Measurements from ENCODE around the gene SGK2.
A peak's percentile ranks its signal among the peaks of the same experiment; 100 is the strongest.

SGK2 gene

DNA sequence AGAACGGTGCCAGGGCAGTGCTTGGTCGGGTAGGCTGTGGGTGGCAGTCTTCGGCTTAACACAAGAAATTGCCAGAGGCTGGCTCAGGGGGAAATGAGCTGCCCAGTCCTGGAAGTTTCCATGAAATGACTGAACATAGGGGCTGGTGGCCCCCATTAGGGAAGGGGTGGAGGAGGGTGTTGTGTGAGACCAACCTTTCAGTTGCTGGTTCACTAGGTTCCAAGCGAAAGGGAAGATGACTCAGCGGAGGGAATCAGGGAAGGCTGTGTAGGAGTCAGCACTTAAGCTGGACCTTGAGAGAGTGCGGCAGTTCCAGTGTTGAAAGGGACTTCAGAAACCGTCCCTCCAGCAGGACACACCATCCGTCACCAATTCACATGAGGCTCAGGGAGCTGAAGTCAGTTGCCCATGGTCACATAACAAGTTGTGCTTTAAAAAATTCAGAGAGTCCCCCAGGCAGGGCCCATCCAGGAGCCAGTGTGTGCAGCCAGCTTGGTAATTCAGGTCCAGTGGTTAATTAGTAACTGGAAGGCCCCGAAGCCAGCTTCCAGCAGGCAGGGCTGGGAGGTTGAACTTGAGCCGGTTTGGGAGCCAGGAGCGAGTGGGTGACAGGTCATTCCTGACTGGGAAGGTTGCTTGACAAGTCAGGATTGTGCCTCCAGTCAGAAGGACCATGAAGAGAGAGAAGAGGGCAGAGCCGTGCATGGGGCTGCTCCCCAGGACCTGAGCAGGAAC, at the start of gene SGK2:
TSS of gene SGK2 (plus strand) at position 616 of the 735 bp plus-strand sequence. CDS start 7,469 bp downstream, outside the sequence.
- no peak for DNase-seq

DNA sequence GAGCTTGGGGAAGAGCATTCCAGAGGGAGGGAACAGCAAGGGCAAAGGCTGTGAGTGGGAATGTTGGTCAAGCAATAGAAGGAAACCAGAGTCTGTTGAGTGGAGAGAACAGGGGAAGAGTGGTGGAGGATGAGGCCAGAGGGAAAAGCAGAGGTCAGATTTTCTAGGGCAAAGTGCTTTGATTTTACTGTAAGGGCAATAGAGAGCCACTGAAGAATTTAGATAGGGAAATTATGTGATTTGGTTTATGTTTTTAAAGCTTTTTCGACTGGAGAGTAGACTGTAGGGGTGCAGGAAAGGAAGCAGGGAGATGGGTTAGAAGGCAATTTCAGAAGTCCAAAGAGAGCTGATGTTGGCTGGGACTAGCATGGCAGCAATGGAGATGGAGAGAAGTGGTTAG, 46.9 kb upstream of the SGK2 start:
- no peak for DNase-seq

DNA sequence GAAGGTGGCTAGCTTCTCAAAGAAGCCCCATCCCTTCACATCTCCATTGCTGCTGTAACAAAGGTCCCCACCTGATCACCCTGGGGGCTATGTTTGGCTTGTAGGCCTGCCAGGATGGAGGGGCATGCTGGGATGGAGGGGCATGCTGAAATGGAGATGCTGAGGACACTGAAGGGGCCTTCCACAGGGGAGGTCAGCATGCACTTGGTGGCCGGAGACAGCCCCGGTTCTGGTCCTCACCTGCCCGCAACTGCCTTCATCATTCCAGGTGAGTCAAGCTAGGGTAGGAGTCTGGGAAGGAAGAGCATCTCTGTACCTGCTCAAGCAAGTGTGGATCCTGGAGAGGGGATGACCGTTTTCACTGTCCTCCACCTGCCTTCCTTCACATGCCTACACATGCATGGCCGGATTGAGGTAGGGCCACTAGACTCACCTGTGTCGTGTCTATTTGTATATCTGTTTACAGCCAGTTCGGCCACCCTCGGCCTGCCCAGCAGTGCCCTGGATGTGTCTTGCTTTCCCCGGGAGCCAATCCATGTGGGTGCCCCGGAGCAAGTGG, 45.4 kb upstream of the SGK2 start:
- DNase-seq, result no peak

GRCh38 chr20:43513931-43514647, 44.7 kb upstream of the SGK2 start:
- DNase-seq, result peak; percentile 99

DNA sequence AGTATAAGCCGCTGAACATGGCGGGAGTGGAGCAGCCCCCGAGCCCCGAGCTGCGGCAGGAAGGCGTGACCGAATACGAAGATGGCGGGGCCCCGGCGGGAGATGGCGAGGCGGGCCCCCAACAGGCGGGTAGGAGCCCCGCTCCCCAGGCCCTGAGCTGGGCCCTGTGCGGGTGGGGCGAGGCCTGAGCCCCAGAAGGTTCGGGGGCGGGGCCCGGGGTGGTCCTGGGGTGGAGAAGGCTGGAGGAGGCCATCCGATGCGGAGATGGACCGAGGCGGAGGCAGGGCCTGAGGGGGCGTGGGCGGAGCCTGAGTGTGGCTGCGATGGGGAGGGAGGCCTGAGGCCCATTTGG, 44.2 kb upstream of the SGK2 start:
- DNase-seq, result no peak

- no peak for DNase-seq
These were observed 43.2 kb upstream of the SGK2 start for GRCh38 chr20:43515628-43516027.

GRCh38 chr20:43516251-43516824, 42.5 kb upstream of the SGK2 start:
- DNase-seq, result no peak

- no peak for DNase-seq
These were observed 38.7 kb upstream of the SGK2 start for GRCh38 chr20:43520074-43520630.

DNA sequence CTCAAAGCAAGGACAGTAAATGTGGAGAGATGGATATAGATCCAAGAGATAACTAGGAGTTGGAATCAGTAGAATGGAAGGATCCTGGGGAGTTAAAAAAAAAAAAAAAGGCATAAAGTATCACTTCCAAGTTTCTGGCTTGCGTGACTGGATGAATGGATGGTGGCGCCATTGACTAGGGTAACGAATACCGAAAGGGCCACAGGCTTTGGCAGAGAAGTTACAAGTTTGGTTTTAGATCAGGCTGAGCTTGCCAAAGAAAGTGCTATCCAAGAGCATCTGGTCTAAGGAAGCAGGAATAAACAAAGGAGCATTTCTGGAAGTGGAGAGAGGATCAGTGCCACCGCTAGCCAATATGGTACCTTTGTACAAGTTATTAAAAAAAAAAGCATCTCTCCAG, 33.8 kb upstream of the SGK2 start:
- no peak for DNase-seq

GRCh38 chr20:43528258-43528875, 30.5 kb upstream of the SGK2 start:
- no peak for DNase-seq

DNA sequence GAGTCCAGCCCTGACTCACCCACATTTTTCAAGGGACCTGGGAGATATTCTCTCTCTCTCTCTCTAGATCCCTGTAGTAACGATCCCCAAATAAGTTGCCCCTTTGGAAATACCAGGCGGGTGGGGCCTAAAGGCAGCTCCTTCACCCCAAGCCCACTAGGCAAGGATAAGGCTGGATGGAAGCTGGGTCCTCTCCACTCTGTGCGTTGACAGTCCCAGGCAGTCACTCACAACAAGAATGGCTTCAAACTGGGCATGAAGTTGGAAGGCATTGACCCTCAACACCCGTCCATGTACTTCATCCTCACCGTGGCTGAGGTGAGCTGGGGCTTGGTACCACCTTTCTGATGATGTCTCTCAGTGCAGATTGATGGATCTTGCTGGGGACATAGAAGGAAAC, 29.8 kb upstream of the SGK2 start:
- no peak for DNase-seq

GRCh38 chr20:43529457-43530153, 29.2 kb upstream of the SGK2 start:
- DNase-seq, result no peak

GRCh38 chr20:43530321-43531090, 28.3 kb upstream of the SGK2 start:
- no peak for DNase-seq

DNA sequence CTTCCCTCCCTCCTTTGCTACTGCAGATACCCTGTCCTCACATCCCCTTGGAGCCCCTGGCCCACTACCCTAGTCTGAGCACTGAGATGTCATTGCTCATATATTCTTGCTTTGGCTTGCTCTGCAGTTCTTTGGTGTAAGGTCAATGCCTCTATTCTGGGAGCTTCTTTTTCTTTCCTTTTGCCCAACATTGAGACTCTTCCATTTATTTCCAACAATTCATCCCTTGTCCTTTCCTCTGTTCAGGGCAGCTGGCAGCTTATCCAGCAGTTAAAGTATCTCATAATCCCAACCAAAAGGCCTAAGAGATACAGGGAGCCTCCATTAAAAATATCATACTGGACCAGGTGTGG, 27.8 kb upstream of the SGK2 start:
- no peak for DNase-seq

DNA sequence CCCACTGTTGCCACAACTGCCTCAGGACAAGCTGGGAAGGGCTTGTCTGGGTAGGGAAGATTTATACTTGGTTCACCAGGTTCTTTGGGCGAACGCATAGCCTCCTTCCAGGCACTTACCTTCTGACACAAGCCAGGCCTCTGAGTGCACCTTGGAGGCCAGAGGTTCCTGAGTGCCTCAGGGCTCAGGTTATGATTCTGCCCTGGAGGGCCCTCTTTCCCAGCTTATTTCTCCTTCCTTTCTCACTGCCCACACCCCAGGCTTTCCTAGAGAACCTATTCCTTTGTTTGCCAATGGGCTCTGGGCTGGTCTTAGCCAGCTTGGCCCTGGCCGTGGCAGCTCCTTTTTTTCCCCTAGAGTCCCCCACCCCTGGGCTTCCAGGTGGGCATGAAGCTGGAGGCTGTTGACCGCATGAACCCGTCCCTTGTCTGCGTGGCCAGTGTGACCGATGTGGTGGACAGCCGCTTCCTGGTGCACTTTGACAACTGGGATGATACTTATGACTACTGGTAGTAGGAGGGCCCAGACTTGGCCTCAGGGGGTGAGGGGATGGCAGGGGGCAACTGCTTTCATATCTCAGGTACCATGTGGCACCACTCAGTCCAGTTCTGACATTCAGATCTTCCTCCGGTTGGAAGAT, 26.3 kb upstream of the SGK2 start:
- no peak for DNase-seq

GRCh38 chr20:43533060-43533459, 25.8 kb upstream of the SGK2 start:
- DNase-seq, result no peak

- no peak for DNase-seq
These were observed 24.8 kb upstream of the SGK2 start for GRCh38 chr20:43534016-43534415.

DNA sequence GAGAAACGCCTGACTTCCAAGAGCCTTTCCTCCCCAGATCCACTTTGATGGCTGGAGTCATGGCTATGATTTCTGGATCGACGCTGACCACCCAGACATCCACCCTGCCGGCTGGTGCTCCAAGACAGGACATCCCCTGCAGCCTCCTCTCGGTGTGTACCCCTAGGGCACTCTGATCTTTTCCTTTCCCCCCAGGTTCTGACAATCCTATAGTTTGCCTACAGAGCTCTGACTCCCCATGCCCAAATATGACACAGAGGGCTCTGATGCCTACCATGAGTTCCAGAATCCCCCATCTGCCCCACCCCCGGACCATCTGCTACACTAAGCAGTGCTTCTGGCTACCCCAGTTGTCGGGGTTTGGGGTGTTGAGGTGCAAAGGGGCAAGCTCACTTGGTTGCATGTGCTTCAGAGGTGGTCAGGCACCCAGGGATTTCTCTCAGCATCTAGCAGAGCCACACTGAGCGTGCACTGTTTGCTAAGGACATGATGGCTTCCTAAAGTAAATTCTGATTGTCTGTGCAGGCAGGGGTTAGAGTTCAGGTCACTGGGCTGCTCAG, 24.0 kb upstream of the SGK2 start:
- DNase-seq, result no peak

GRCh38 chr20:43535370-43536004, 23.3 kb upstream of the SGK2 start:
- no peak for DNase-seq

DNA sequence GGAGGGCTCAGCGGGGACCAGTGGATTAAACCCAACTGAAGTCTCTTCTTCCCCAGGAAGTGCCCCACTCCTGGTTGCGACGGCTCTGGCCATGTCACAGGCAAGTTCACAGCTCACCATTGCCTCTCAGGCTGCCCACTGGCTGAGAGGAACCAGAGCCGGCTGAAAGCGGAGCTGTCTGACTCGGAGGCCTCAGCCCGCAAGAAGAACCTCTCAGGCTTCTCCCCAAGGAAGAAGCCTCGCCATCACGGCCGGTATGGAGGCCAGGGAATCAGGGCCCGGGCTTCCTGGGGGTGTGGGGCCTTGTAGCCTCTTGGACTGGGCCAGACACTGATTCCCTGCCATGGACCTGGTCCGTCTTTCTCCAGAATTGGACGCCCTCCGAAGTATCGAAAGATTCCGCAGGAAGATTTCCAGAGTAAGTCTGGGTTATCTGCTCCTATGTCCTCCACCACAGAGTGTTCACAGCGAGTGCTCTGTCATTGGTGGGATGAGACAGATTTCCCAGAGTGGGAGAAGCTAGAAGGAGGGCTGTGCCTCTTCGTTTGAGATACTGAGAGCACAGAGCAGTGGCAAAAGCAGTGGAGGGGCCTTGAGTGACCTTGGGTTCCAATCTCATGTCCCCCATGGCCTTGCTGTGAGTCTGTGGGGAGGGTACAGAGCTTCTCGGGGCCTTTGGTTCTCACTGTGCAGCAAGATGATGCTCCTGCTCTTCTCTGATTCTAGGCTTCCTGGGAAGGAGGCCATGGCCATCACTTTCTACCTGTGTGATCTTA, 22.6 kb upstream of the SGK2 start:
- no peak for DNase-seq

Measured in NCI-H69 (cell line).